ENCODE measurements around the gene SPDYE6.
"Not testable (repeated sequence)": the region's sequence is repeated elsewhere in the genome, so short reads cannot be mapped to it uniquely, and the experiment has no call there.

Gene SPDYE6

DNA sequence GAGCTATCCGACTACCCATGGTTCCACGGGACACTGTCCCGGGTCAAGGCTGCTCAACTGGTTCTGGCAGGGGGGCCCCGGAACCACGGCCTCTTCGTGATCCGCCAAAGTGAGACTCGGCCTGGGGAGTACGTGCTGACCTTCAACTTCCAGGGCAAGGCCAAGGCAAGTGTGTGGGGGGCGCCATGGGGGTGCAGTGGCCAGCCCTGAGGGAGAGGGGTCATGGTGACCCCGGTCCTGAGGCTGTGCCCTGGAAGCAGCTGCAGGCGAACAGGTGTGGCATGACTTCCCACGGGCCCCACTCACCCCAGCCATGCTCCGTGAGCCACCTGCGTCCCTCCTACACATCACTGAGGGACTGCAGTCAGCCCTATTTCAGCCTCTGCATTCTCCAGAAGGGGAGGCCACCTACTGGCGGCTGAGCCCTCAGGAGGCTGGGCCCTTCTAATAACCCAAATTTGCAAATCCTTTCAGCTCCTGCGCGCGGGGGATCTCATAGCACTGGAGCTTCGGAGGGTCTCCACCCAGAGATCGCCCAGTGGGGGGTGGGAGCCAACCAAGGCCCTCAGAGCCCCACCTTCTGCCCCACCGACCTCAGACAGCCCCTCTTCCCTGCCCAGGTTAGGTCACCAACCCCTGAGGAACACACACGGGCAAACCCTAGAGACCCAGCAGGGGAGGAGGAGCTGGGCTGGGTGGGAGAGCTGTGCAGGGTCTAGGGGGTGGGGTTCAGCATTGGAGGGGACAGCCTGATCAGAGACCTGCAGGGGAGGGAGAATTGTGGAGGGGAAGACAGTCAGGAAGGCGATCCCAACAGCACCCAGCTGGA is 38.8 kb downstream of the SPDYE6 start:
- no peak for DNase-seq

DNA sequence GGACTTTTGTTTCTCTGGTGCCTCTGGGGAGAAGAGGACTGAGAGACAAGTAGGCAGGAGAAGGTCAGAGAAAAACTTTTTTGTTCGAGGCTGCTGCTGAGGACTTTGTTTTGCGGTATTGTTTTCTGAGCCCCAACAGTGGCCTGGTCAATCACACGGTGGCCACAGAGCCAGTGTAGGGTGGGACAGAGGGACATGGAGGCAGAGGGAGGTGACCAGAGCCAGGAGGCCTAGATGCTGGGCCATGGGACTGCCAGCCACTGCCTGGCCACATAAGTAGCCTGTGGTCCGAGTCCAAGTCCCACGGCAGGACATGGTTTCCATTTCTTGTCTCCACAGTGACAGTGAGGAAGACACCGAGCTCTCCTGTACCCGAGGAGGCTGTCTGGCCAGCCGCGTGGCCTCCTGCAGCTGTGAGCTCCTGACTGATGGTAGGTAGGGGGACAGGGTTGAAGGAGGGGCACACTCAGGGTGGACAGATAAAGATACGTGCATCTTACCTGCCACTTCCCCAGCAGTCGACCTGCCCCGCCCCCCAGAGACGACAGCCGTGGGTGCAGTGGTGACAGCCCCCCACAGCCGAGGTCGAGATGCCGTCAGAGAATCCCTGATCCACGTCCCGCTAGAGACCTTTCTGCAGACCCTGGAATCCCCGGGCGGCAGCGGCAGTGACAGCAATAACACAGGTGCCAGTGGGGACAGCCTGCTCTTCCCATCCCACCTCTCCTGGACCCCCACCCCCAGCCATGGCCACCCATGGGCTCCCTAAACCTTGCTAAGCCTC is 42.1 kb downstream of the SPDYE6 start:
- DNase-seq, result no peak

- DNase-seq, result no peak
Measured at GRCh38 chr7:102312317-102312716, 43.9 kb downstream of the SPDYE6 start.

DNA sequence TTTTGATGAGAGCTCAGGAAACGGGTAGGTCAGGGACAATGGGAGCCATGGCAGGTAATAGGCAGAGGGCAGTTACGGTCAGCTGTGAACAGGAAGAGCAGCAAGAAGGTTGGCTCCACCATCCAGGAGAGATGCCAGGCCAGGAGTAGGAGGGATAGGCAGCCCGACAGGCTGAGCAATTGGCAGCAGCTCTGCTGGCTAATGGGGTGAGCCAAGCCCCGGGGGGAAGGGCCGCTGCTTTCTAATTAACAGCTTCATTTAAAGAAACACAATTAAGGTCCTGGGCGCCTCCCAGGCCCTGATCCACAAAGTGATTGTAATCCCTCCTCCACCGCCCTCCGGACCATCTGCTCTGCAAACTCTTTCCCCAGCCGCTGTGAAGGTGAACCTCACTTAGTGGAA is 45.8 kb downstream of the SPDYE6 start:
- no peak for DNase-seq

GRCh38 chr7:102306916-102307677 is 49.1 kb downstream of the SPDYE6 start:
- DNase-seq, result peak; percentile 42

GRCh38 chr7:102305414-102306268 is 50.6 kb downstream of the SPDYE6 start:
- DNase-seq, result no peak

- no peak for DNase-seq
Measured at GRCh38 chr7:102304668-102305067, 51.6 kb downstream of the SPDYE6 start.

- no peak for DNase-seq
Measured at GRCh38 chr7:102303669-102304422, 52.4 kb downstream of the SPDYE6 start.

DNA sequence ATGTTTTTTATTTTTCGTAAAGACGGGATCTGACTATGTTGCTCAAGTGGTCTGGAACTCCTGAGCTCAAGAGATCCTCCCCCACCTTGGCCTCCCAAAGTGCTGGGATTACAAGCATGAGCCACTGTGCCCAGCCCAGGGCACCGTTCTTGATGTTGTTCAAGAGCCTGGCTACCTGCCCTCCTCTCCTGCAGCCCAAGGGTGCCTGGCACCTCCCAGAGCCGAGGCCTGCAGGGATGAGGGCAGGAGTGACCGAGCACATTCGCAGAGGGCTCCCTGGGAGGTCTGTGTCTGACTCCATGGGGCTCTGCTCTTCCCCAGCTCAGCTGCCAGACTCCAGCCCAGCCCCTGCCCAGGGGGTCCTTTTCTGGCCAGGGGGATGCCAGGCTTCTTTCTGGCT is 54.2 kb downstream of the SPDYE6 start:
- no peak for DNase-seq

DNA sequence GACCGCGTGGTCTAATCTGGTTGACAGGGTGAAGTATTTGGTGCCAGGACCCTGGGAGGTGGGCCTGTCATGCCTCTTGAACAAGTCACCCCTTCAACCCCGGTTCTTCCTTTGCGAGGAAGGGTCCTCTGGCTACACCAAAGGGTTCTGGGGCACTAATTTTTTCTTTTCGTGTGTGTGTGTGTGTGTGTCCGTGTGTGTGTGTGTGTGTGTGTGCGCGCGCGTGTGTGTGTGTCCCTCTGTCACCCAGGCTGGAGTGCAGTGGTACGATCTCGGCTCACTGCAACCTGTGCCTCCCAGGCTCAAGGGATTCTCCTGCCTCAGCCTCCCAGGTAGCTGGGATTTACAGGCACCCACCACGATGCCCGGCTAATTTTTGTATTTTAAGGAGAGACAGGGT is 54.9 kb downstream of the SPDYE6 start:
- not testable (repeated sequence) for DNase-seq

DNA sequence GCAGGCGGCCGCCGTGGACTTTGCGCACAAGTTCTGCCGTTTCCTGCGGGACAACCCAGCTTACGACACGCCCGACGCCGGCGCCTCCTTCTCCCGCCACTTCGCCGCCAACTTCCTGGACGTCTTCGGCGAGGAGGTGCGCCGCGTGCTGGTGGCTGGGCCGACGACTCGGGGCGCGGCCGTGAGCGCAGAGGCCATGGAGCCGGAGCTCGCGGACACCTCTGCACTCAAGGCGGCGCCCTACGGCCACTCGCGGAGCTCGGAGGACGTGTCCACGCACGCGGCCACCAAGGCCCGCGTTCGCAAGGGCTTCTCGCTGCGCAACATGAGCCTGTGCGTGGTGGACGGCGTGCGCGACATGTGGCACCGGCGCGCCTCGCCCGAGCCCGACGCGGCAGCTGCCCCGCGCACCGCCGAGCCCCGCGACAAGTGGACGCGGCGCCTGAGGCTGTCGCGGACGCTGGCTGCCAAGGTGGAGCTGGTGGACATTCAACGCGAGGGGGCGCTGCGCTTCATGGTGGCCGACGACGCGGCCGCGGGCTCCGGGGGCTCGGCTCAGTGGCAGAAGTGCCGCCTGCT is 55.5 kb downstream of the SPDYE6 start:
- no peak for DNase-seq

- no peak for DNase-seq
Measured at GRCh38 chr7:102297487-102298218, 58.6 kb downstream of the SPDYE6 start.

DNA sequence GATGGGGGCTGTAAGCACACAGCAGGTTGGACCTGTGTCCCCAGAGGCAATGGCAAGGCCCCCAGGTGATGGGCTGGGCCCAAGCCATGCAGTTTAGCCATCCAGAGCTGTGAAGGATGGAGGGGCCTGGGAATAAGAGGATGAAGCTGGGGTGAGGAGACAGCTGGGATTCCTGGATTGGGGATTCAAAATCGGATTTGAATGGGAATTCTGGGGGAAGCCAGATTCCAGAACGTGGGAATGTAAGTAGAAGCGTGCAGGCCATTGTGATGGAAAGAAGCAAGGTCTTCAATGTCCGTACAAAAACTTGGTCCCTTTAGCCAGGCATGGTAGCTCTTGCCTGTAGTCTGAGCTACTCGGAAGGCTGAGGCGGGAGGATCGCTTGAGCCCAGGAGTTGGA is 59.7 kb downstream of the SPDYE6 start:
- no peak for DNase-seq

DNA sequence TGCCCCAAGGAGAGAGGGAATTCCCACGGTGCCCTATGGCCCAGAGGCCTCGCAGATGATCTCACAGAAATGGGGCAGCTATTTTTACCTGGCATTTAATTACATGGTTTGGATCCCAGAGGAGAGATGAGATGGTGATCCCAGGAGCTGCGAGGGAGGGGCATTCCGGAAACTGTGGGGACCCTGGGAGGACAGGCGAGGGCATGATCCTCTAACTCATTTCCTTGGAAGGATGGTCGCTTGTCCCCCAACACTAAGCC is 60.1 kb downstream of the SPDYE6 start:
- no peak for DNase-seq

Data from hematopoietic multipotent progenitor cell treated with erythropoietin and hydrocortisone succinate and interleukin-3 and kit ligand, for 6 days (in vitro differentiated cells).